Trophoblast cell (in vitro differentiated cells and primary cell): ENCODE data around the gene WDR76.

ENCODE experiments used
- DNase-seq, 2 donors: peaks; one replicate each; pipeline ENCODE4 v3.0.0-alpha.2; 2016
- H2AFZ ChIP-seq: 2 replicates; pipeline ENCODE4 v1.6.1; 2013; ENCODE audit warnings: low read length, moderate library complexity, mild to moderate bottlenecking; ENCODE audit not compliant: insufficient read depth, poor library complexity
- H2AK5ac ChIP-seq: 2 replicates; pipeline ENCODE4 v1.6.1; 2013; ENCODE audit warnings: mild to moderate bottlenecking, low read length
- H2BK120ac ChIP-seq: 2 replicates; pipeline ENCODE4 v1.6.1; 2013; ENCODE audit warnings: low read length, mild to moderate bottlenecking, moderate library complexity; ENCODE audit not compliant: insufficient read depth, poor library complexity
- H2BK12ac ChIP-seq: 2 replicates; pipeline ENCODE4 v1.6.1; 2013; ENCODE audit warnings: mild to moderate bottlenecking, low read length, moderate library complexity
- H2BK5ac ChIP-seq: 2 replicates; pipeline ENCODE4 v1.6.1; 2013; ENCODE audit warnings: low read length, low read depth, moderate library complexity, mild to moderate bottlenecking; ENCODE audit not compliant: poor library complexity
- H3K14ac ChIP-seq: 2 replicates; pipeline ENCODE4 v1.6.1; 2013; ENCODE audit warnings: mild to moderate bottlenecking, low read length
- H3K18ac ChIP-seq: 2 replicates; pipeline ENCODE4 v1.6.1; 2013; ENCODE audit warnings: mild to moderate bottlenecking, low read length
- H3K23ac ChIP-seq: 2 replicates; pipeline ENCODE4 v1.6.1; 2013; ENCODE audit warnings: low read length
- H3K27ac ChIP-seq: 2 replicates; pipeline ENCODE4 v1.5.1; 2013; ENCODE audit warnings: low read depth, mild to moderate bottlenecking, inconsistent platforms, low read length, moderate library complexity
- H3K27me3 ChIP-seq: 2 replicates; pipeline ENCODE4 v1.6.1; 2013; ENCODE audit warnings: inconsistent platforms, mild to moderate bottlenecking, low read length, moderate library complexity; ENCODE audit not compliant: insufficient read depth
- H3K36me3 ChIP-seq, 2 experiments: 1 replicate in 1 of 2; 2 replicates in 1 of 2; pipeline ENCODE4 v1.6.1; 2013; ENCODE audit warnings: low read length in 2 of 2, mild to moderate bottlenecking in 2 of 2, moderate library complexity in 1 of 2; ENCODE audit not compliant: insufficient read depth in 2 of 2, control insufficient read depth in 1 of 2
- H3K4ac ChIP-seq: 2 replicates; pipeline ENCODE4 v1.6.1; 2013; ENCODE audit warnings: low read depth, mild to moderate bottlenecking, low read length, moderate library complexity
- H3K4me1 ChIP-seq, 2 experiments: 1 replicate in 1 of 2; 2 replicates in 1 of 2; pipeline ENCODE4 v1.6.1; 2013; ENCODE audit warnings: low read length in 2 of 2, mild to moderate bottlenecking in 2 of 2, moderate library complexity in 1 of 2; ENCODE audit not compliant: insufficient read depth in 2 of 2, control insufficient read depth in 1 of 2
- H3K4me2 ChIP-seq: 2 replicates; pipeline ENCODE4 v1.6.1; 2013; ENCODE audit warnings: inconsistent platforms, mild to moderate bottlenecking, low read length, moderate library complexity
- H3K4me3 ChIP-seq: 2 replicates; pipeline ENCODE4 v1.5.1; 2013; ENCODE audit warnings: mild to moderate bottlenecking, low read depth, low read length, inconsistent platforms
- H3K79me1 ChIP-seq: one replicate; pipeline ENCODE4 v1.6.1; 2013; ENCODE audit warnings: low read length
- H3K79me2 ChIP-seq: 2 replicates; pipeline ENCODE4 v1.6.1; 2013; ENCODE audit warnings: low read length, mild to moderate bottlenecking; ENCODE audit not compliant: control insufficient read depth, insufficient read depth, poor library complexity
- H3K9ac ChIP-seq: 2 replicates; pipeline ENCODE4 v1.6.1; 2013; ENCODE audit warnings: mild to moderate bottlenecking, low read length
- H3K9me3 ChIP-seq: 2 replicates; pipeline ENCODE4 v1.6.1; 2013; ENCODE audit warnings: low read depth, mild to moderate bottlenecking, control low read depth, inconsistent platforms, low read length; ENCODE audit not compliant: insufficient read depth
- H4K12ac ChIP-seq: 2 replicates; pipeline ENCODE4 v1.6.1; 2013; ENCODE audit warnings: low read depth, mild to moderate bottlenecking, low read length, moderate library complexity
- H4K8ac ChIP-seq: 2 replicates; pipeline ENCODE4 v1.6.1; 2013; ENCODE audit warnings: low read depth, mild to moderate bottlenecking, low read length, moderate library complexity
- H4K91ac ChIP-seq: one replicate; pipeline ENCODE4 v1.6.1; 2013; ENCODE audit warnings: low read depth, mild to moderate bottlenecking, low read length, moderate library complexity
- WGBS: extraction: QIAGEN DNeasy Blood & Tissue Kit; methylation state at CpG from one replicate; pipeline ENCODE4 v1.1.7; 2013; ENCODE audit warnings: missing lambda C conversion rate; ENCODE audit not compliant: insufficient read length, insufficient coverage; ENCODE audit errors: extremely low coverage; 5-methylcytosine and 5-hydroxymethylcytosine counted together

The WDR76 gene

DNA sequence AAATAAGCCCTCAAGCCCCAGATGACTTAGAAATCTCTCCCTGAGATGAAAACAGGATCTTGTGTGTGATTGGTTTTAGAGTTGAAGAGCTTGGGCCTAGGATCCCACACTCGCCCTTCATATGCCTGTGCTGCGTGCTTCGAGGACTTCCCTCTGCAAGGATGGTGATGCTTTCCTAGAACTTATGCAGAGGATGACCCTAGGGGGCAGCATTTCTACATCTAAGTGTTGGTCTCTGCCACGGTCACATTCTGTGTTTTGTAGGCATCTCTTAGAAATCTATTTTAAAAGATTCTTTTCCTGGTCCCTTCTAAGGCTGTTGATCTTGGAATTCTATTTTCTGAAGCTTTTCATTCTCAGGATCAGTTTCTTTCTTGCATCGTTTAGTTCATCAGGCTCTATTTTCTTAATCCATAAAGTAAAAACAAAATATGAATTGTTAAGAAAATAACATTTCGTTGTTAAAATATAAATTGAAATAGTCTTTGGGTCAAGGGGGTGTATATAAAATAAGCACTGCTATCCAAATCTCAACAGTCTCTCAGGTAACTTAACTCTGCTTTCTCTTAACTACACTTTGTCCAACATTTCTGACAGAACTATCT is 45.7 kb downstream of the WDR76 start:
- Histone ChIP-seq H4K12ac (no peak overlapping the region), H2AK5ac (no peak overlapping the region), H4K91ac (no peak overlapping the region), H4K8ac (no peak overlapping the region), H3K79me2 (no peaks in the 10 kb centered on the region), H2BK120ac (no peak overlapping the region), H3K18ac (no peak overlapping the region), H3K4me2 (no peak overlapping the region), H3K36me3 (peaks cover 6% of the 10 kb centered on the region in 2 experiments), H3K14ac (no peak overlapping the region), H3K79me1 (no peaks in the 10 kb centered on the region), H3K9ac (no peak overlapping the region), H2BK12ac (no peak overlapping the region), H3K27ac (no peak overlapping the region), H3K9me3 (no peaks in the 10 kb centered on the region), H3K4ac (no peak overlapping the region), H2AFZ (no peak overlapping the region), H3K27me3 (no peaks in the 10 kb centered on the region), H2BK5ac (no peak overlapping the region), H3K23ac (no peak overlapping the region), H3K4me1 (no peaks in the 10 kb centered on the region), H3K4me3 (no peak overlapping the region)
- no CpG with 5 or more reads among the region's 6 CpGs for WGBS
- DNase-seq, result peak; percentile 42 to 71

- no CpG with 5 or more reads among the region's 10 CpGs for WGBS
- no peak overlapping the region for H3K14ac ChIP-seq
- no peak overlapping the region for H3K4me2 ChIP-seq
- H3K36me3 ChIP-seq, result peaks cover 6 to 11% of the 10 kb centered on the region in 2 experiments
- H2AK5ac ChIP-seq, result no peak overlapping the region
- H3K79me2 ChIP-seq, result no peaks in the 10 kb centered on the region
- H3K18ac ChIP-seq, result no peak overlapping the region
- H3K27me3 ChIP-seq, result no peaks in the 10 kb centered on the region
- no peaks in the 10 kb centered on the region for H3K4me1 ChIP-seq
- no peak overlapping the region for H3K4ac ChIP-seq
- no peak overlapping the region for H2AFZ ChIP-seq
- H3K4me3 ChIP-seq, result no peak overlapping the region
- no peak overlapping the region for H3K23ac ChIP-seq
- H3K9ac ChIP-seq, result no peak overlapping the region
- no peak overlapping the region for H4K8ac ChIP-seq
- DNase-seq, result no peak
- no peak overlapping the region for H3K27ac ChIP-seq
- no peak overlapping the region for H2BK120ac ChIP-seq
- H2BK5ac ChIP-seq, result no peak overlapping the region
- no peaks in the 10 kb centered on the region for H3K79me1 ChIP-seq
- no peak overlapping the region for H4K12ac ChIP-seq
- H4K91ac ChIP-seq, result no peak overlapping the region
- no peaks in the 10 kb centered on the region for H3K9me3 ChIP-seq
- no peak overlapping the region for H2BK12ac ChIP-seq
These were observed 46.8 kb downstream of the WDR76 start for GRCh38 chr15:43873651-43874050.

DNA sequence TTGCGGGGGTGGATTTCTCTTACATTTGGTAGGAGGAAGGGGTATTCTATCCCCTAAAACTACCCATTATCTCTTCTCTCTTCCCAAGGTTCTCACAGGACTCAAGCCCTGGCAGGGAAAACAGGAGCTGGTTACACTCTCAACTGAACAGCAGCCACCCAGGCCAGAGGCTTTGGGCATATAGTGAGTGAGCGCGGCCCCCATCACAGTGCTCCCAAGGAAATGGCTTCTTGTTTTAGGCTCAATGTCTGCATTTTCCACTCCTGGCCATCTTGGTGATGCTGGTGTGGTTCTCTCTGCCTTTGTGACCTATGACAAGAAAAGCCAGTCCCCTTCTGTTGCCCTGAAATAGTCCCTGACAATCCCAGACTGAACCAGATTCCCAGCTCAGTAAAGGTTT is 50.1 kb downstream of the WDR76 start:
- H3K79me2 ChIP-seq, result no peaks in the 10 kb centered on the region
- H3K18ac ChIP-seq, result no peak overlapping the region
- DNase-seq, result no peak
- no peak overlapping the region for H3K27ac ChIP-seq
- no CpG with 5 or more reads among the region's 3 CpGs for WGBS
- H3K14ac ChIP-seq, result no peak overlapping the region
- H3K79me1 ChIP-seq, result no peaks in the 10 kb centered on the region
- no peak overlapping the region for H4K12ac ChIP-seq
- H3K9me3 ChIP-seq, result no peaks in the 10 kb centered on the region
- no peaks in the 10 kb centered on the region for H3K27me3 ChIP-seq
- H3K4me3 ChIP-seq, result no peak overlapping the region
- no peak overlapping the region for H2BK12ac ChIP-seq
- H4K91ac ChIP-seq, result no peak overlapping the region
- H2BK120ac ChIP-seq, result no peak overlapping the region
- H2AFZ ChIP-seq, result no peak overlapping the region
- H3K4ac ChIP-seq, result no peak overlapping the region
- H3K4me1 ChIP-seq, result no peaks in the 10 kb centered on the region
- no peak overlapping the region for H3K9ac ChIP-seq
- peaks cover 9 to 11% of the 10 kb centered on the region in 2 experiments for H3K36me3 ChIP-seq
- no peak overlapping the region for H4K8ac ChIP-seq
- no peak overlapping the region for H2AK5ac ChIP-seq
- H3K23ac ChIP-seq, result no peak overlapping the region
- H3K4me2 ChIP-seq, result no peak overlapping the region
- no peak overlapping the region for H2BK5ac ChIP-seq

- H4K8ac ChIP-seq, result no peak overlapping the region
- no CpG with 5 or more reads among the region's 4 CpGs for WGBS
- no peak overlapping the region for H2AK5ac ChIP-seq
- H2BK12ac ChIP-seq, result no peak overlapping the region
- no peaks in the 10 kb centered on the region for H3K79me1 ChIP-seq
- no peak overlapping the region for H4K91ac ChIP-seq
- H3K18ac ChIP-seq, result no peak overlapping the region
- no peak overlapping the region for H3K9ac ChIP-seq
- no peaks in the 10 kb centered on the region for H3K79me2 ChIP-seq
- no peaks in the 10 kb centered on the region for H3K27me3 ChIP-seq
- H3K14ac ChIP-seq, result no peak overlapping the region
- no peak for DNase-seq
- H3K4ac ChIP-seq, result no peak overlapping the region
- no peak overlapping the region for H3K4me2 ChIP-seq
- H2BK5ac ChIP-seq, result no peak overlapping the region
- H3K36me3 ChIP-seq, result peaks cover 9 to 11% of the 10 kb centered on the region in 2 experiments
- H2BK120ac ChIP-seq, result no peak overlapping the region
- H3K4me3 ChIP-seq, result no peak overlapping the region
- H2AFZ ChIP-seq, result no peak overlapping the region
- no peaks in the 10 kb centered on the region for H3K4me1 ChIP-seq
- no peak overlapping the region for H3K23ac ChIP-seq
- no peaks in the 10 kb centered on the region for H3K9me3 ChIP-seq
- no peak overlapping the region for H3K27ac ChIP-seq
- no peak overlapping the region for H4K12ac ChIP-seq
These were observed 50.6 kb downstream of the WDR76 start for GRCh38 chr15:43877371-43877770.
